ENCODE results near the gene FNDC3B. TPM values are rescaled to one million over a fixed set of nuclear protein-coding genes. Genes with fewer than 3 reads are reported as not detected.

The FNDC3B gene
- total RNA-seq, 1 experiment from 2014 or later: 149 TPM

DNA sequence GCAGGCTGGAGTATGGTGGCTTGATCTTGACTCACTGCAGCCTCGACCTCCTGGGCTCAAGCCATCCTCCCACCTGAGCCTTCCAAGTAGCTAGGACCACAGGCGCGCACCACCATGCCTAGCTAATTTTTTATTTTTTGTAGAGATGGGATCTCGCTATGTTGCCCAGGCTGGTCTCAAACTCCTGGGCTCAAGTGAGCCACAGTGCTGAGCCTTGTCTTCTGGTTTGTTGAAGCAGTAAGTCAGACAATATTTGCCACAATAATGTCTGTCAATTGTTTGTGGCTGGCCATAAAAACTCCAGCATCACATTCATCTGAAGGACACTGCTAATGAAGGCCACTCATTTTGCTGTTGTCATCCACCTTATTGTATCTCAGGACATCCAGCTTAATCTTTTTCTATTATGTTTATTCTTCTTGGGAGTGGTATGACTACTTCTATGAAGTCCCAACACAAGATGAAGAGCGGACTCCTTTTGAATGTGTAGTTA is 185.9 kb downstream of the FNDC3B start:
- intact Hi-C loops (cut with micrococcal nuclease): no loop called here
- Mint-ChIP-seq H3K27me3 (ENCODE audit: insufficient read depth, unreplicated experiment) (no peaks in the 10 kb centered on the region), H3K36me3 (ENCODE audit: insufficient read depth, unreplicated experiment) (peaks cover 23% of the 10 kb centered on the region), H3K4me3 (ENCODE audit: unreplicated experiment) (no peak overlapping the region), H3K27ac (ENCODE audit: low read depth, unreplicated experiment) (no peak overlapping the region), H3K4me1 (ENCODE audit: insufficient read depth, unreplicated experiment) (peaks cover 7% of the 10 kb centered on the region), H3K9me3 (ENCODE audit: unreplicated experiment) (no peaks in the 10 kb centered on the region)
- TF ChIP-seq, protein P1, sequence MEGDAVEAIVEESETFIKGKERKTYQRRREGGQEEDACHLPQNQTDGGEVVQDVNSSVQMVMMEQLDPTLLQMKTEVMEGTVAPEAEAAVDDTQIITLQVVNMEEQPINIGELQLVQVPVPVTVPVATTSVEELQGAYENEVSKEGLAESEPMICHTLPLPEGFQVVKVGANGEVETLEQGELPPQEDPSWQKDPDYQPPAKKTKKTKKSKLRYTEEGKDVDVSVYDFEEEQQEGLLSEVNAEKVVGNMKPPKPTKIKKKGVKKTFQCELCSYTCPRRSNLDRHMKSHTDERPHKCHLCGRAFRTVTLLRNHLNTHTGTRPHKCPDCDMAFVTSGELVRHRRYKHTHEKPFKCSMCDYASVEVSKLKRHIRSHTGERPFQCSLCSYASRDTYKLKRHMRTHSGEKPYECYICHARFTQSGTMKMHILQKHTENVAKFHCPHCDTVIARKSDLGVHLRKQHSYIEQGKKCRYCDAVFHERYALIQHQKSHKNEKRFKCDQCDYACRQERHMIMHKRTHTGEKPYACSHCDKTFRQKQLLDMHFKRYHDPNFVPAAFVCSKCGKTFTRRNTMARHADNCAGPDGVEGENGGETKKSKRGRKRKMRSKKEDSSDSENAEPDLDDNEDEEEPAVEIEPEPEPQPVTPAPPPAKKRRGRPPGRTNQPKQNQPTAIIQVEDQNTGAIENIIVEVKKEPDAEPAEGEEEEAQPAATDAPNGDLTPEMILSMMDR (IDR thresholded peaks at IDR 0.05; ENCODE audit: unreplicated experiment): no peak
- ChIA-PET CTCF (no interaction called here), POLR2A (interaction anchor here (0.6 to 2.8 kb wide), 4 partner anchors 7 to 56 kb away, joined by 3 to 7 read pairs (median 5); no protein-coding TSS in a partner anchor)
- DNase-seq (ENCODE audit: unreplicated experiment): no peak
- no TSS peak for BruUV-seq (replicated peaks)

- Mint-ChIP-seq H3K4me1 (ENCODE audit: insufficient read depth, unreplicated experiment) (peaks cover 6% of the 10 kb centered on the region), H3K27ac (ENCODE audit: low read depth, unreplicated experiment) (no peak overlapping the region), H3K27me3 (ENCODE audit: insufficient read depth, unreplicated experiment) (no peaks in the 10 kb centered on the region), H3K4me3 (ENCODE audit: unreplicated experiment) (no peak overlapping the region), H3K36me3 (ENCODE audit: insufficient read depth, unreplicated experiment) (peaks cover 31% of the 10 kb centered on the region), H3K9me3 (ENCODE audit: unreplicated experiment) (no peaks in the 10 kb centered on the region)
- no peak for DNase-seq (ENCODE audit: unreplicated experiment)
- TF ChIP-seq, protein P1 (IDR thresholded peaks at IDR 0.05; ENCODE audit: unreplicated experiment): no peak
- BruUV-seq (replicated peaks): no TSS peak
- POLR2A ChIA-PET: interaction anchor here (1.0 to 2.8 kb wide), 3 partner anchors 9 to 12 kb away, joined by 3 to 7 read pairs (median 7); no protein-coding TSS in a partner anchor
- intact Hi-C loops (cut with micrococcal nuclease): no loop called here
- CTCF ChIA-PET: interaction anchor here (0.6 kb wide), 1 partner anchor 107 kb away, joined by 4 read pairs; no protein-coding TSS in a partner anchor
Observed at GRCh38 chr3:172226831-172227230, 187.5 kb downstream of the FNDC3B start.

DNA sequence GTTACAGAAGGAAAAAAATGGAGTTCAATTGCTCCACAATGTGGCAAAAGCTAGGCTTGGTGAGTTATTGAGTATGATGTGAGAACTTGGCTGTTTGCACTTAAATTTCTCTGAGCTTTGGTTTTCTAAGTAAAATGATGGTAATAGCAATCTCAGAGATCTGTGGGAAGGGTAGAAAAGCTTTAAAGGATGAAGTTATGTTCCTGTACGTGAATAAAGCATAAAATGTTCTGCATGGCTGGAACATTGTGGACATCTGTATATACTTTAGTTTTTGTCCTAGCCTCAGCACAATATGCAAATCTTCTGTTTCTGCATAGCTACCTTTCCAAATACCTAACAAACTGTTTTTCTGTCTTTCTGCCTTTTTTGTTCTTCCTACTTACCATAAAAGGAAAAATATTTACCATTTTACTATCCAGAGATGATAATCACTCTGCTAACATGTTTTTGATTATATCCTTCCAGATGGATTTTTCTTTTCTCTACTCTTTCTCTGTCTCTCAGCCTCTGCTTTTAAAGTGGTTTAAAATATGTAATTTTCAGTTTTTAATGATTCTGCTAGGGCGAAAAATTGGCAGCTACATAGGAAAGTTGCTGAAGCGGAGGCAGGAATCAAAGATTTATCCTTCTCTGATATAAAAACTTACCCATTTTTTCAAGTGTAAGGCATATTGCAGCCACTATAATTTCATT is 188.1 kb downstream of the FNDC3B start:
- TF ChIP-seq, protein P1 (IDR thresholded peaks at IDR 0.05; ENCODE audit: unreplicated experiment): no peak
- H3K4me1 Mint-ChIP-seq (ENCODE audit: insufficient read depth, unreplicated experiment): peaks cover 6% of the 10 kb centered on the region

GRCh38 chr3:172228036-172228415 is 188.6 kb downstream of the FNDC3B start:
- H3K27me3 Mint-ChIP-seq (ENCODE audit: insufficient read depth, unreplicated experiment): no peaks in the 10 kb centered on the region
- CTCF ChIA-PET: no interaction called here
- peaks cover 6% of the 10 kb centered on the region for H3K4me1 Mint-ChIP-seq (ENCODE audit: insufficient read depth, unreplicated experiment)
- H3K36me3 Mint-ChIP-seq (ENCODE audit: insufficient read depth, unreplicated experiment): peaks cover 42% of the 10 kb centered on the region
- H3K9me3 Mint-ChIP-seq (ENCODE audit: unreplicated experiment): no peaks in the 10 kb centered on the region
- no TSS peak for BruUV-seq (replicated peaks)
- POLR2A ChIA-PET: interaction anchor here (0.6 kb wide), 1 partner anchor 14 kb away, joined by 3 read pairs; no protein-coding TSS in a partner anchor
- intact Hi-C loops (cut with micrococcal nuclease): no loop called here
- TF ChIP-seq, protein P1 (IDR thresholded peaks at IDR 0.05; ENCODE audit: unreplicated experiment): no peak
- H3K27ac Mint-ChIP-seq (ENCODE audit: low read depth, unreplicated experiment): no peak overlapping the region
- H3K4me3 Mint-ChIP-seq (ENCODE audit: unreplicated experiment): no peak overlapping the region
- no peak for DNase-seq (ENCODE audit: unreplicated experiment)

More for the DNA sequence above, 188.1 kb downstream of the FNDC3B start:
- intact Hi-C loops (cut with micrococcal nuclease): no loop called here
- CTCF ChIA-PET: interaction anchor here (0.6 kb wide), 1 partner anchor 41 kb away, joined by 6 read pairs; no protein-coding TSS in a partner anchor
- BruUV-seq (replicated peaks): no TSS peak
- Mint-ChIP-seq H3K27me3 (ENCODE audit: insufficient read depth, unreplicated experiment) (no peaks in the 10 kb centered on the region), H3K9me3 (ENCODE audit: unreplicated experiment) (no peaks in the 10 kb centered on the region), H3K4me3 (ENCODE audit: unreplicated experiment) (no peak overlapping the region), H3K27ac (ENCODE audit: low read depth, unreplicated experiment) (no peak overlapping the region), H3K36me3 (ENCODE audit: insufficient read depth, unreplicated experiment) (peaks cover 38% of the 10 kb centered on the region)
- POLR2A ChIA-PET: interaction anchor here (0.6 to 2.8 kb wide), 3 partner anchors 10 to 14 kb away, joined by 3 to 7 read pairs (median 7); no protein-coding TSS in a partner anchor
- DNase-seq (ENCODE audit: unreplicated experiment): no peak
